SK-N-SH treated with all-trans-retinoic acid at 6 μM for 48 hours (cell line): ENCODE results near the gene FBH1.

Experiments
- ATAC-seq: fragments of 200-7000 bp; cut with Tn5 transposase; 3 replicates; pipeline ENCODE4 v1.9.1; 2020; ENCODE audit warnings: mild to moderate bottlenecking, moderate library complexity
- ARNTL ChIP-seq: fragments of 450-650 bp; formaldehyde crosslinking; IDR thresholded peaks from 2 replicates; pipeline ENCODE4 v1.5.0; 2020; ENCODE audit warnings: low read depth, mild to moderate bottlenecking, moderate library complexity, borderline replicate concordance
- BACH2 ChIP-seq: fragments of 250-450 bp; sonication (Bioruptor Pico); IDR thresholded peaks from 2 replicates; pipeline ENCODE4 v1.9.0; 2021; ENCODE audit warnings: mild to moderate bottlenecking, borderline replicate concordance
- CREB5 ChIP-seq: fragments of 250-450 bp; sonication (Bioruptor Pico); IDR thresholded peaks from 2 replicates; pipeline ENCODE4 v1.5.1; 2020; ENCODE audit warnings: low read depth, mild to moderate bottlenecking, moderate library complexity
- CSDC2 ChIP-seq: fragments of 250-450 bp; sonication (Bioruptor Pico); IDR thresholded peaks from 2 replicates; pipeline ENCODE4 v1.5.0; 2020; ENCODE audit warnings: mild to moderate bottlenecking, moderate library complexity
- ESRRG ChIP-seq: fragments of 250-450 bp; sonication (Bioruptor Pico); IDR thresholded peaks from 2 replicates; pipeline ENCODE4 v1.6.1; 2021; ENCODE audit warnings: mild to moderate bottlenecking
- GLIS3 ChIP-seq: fragments of 250-450 bp; sonication (Bioruptor Pico); IDR thresholded peaks from 2 replicates; pipeline ENCODE4 v1.5.0; 2020; ENCODE audit warnings: mild to moderate bottlenecking, moderate library complexity
- ISL1 ChIP-seq: fragments of 250-450 bp; sonication (Bioruptor Pico); IDR thresholded peaks from 2 replicates; pipeline ENCODE4 v2.1.2; 2022; ENCODE audit warnings: mild to moderate bottlenecking, moderate library complexity
- OSR1 ChIP-seq: fragments of 250-450 bp; sonication (Bioruptor Pico); IDR thresholded peaks from 2 replicates; pipeline ENCODE4 v1.8.0; 2022; ENCODE audit warnings: moderate library complexity, mild to moderate bottlenecking, inconsistent platforms
- PATZ1 ChIP-seq: fragments of 250-450 bp; sonication (Bioruptor Pico); IDR thresholded peaks from 2 replicates; pipeline ENCODE4 v1.8.0; 2020; ENCODE audit warnings: mild to moderate bottlenecking, moderate library complexity, borderline replicate concordance
- PPARA ChIP-seq: fragments of 250-450 bp; sonication (Bioruptor Pico); IDR thresholded peaks from 2 replicates; pipeline ENCODE4 v1.5.0; 2020; ENCODE audit warnings: mild to moderate bottlenecking, borderline replicate concordance
- RARB ChIP-seq: fragments of 250-450 bp; sonication (Bioruptor Pico); IDR thresholded peaks from 2 replicates; pipeline ENCODE4 v1.8.0; 2021; ENCODE audit warnings: mild to moderate bottlenecking, moderate library complexity
- SNAI2 ChIP-seq: fragments of 250-450 bp; sonication (Bioruptor Pico); IDR thresholded peaks from 2 replicates; pipeline ENCODE4 v1.5.0; 2020; ENCODE audit warnings: mild to moderate bottlenecking, moderate library complexity
- TCF4 ChIP-seq: fragments of 250-450 bp; sonication (Bioruptor Pico); IDR thresholded peaks from 2 replicates; pipeline ENCODE4 v1.8.0; 2021; ENCODE audit warnings: mild to moderate bottlenecking, moderate library complexity, borderline replicate concordance
- TOX ChIP-seq: fragments of 250-450 bp; sonication (Bioruptor Pico); IDR thresholded peaks from 2 replicates; pipeline ENCODE4 v1.8.0; 2021; ENCODE audit warnings: mild to moderate bottlenecking, moderate library complexity, borderline replicate concordance
- TSHZ2 ChIP-seq: fragments of 250-450 bp; sonication (Bioruptor Pico); IDR thresholded peaks from 2 replicates; pipeline ENCODE4 v1.5.0; 2020; ENCODE audit warnings: mild to moderate bottlenecking, moderate library complexity
- ZC3H10 ChIP-seq: fragments of 250-450 bp; sonication (Bioruptor Pico); IDR thresholded peaks from 2 replicates; pipeline ENCODE4 v1.5.1; 2021; ENCODE audit warnings: mild to moderate bottlenecking, moderate library complexity
- ZFP3 ChIP-seq: fragments of 250-450 bp; sonication (Bioruptor Pico); IDR thresholded peaks from 2 replicates; pipeline ENCODE4 v1.5.0; 2020; ENCODE audit warnings: mild to moderate bottlenecking, moderate library complexity
- ZFP30 ChIP-seq: fragments of 450-650 bp; formaldehyde crosslinking; IDR thresholded peaks from 2 replicates; pipeline ENCODE4 v1.5.0; 2022; ENCODE audit warnings: mild to moderate bottlenecking, moderate library complexity
- ZNF565 ChIP-seq: fragments of 450-650 bp; formaldehyde crosslinking; conservative IDR thresholded peaks from 2 replicates; pipeline ENCODE4 v1.5.0; 2020; ENCODE audit warnings: low read depth, mild to moderate bottlenecking, moderate library complexity
- ZNF70 ChIP-seq: fragments of 450-650 bp; formaldehyde crosslinking; IDR thresholded peaks from 2 replicates; pipeline ENCODE4 v1.5.0; 2020; ENCODE audit warnings: mild to moderate bottlenecking, moderate library complexity
- ZNF8 ChIP-seq: fragments of 450-650 bp; formaldehyde crosslinking; IDR thresholded peaks from 2 replicates; pipeline ENCODE4 v1.5.0; 2020; ENCODE audit warnings: mild to moderate bottlenecking, moderate library complexity
- TF ChIP-seq, protein P1 (sequence below): fragments of 250-450 bp; sonication (Bioruptor Pico); IDR thresholded peaks from 2 replicates; pipeline ENCODE4 v1.5.1; 2021; ENCODE audit warnings: mild to moderate bottlenecking, moderate library complexity

FBH1 gene

DNA sequence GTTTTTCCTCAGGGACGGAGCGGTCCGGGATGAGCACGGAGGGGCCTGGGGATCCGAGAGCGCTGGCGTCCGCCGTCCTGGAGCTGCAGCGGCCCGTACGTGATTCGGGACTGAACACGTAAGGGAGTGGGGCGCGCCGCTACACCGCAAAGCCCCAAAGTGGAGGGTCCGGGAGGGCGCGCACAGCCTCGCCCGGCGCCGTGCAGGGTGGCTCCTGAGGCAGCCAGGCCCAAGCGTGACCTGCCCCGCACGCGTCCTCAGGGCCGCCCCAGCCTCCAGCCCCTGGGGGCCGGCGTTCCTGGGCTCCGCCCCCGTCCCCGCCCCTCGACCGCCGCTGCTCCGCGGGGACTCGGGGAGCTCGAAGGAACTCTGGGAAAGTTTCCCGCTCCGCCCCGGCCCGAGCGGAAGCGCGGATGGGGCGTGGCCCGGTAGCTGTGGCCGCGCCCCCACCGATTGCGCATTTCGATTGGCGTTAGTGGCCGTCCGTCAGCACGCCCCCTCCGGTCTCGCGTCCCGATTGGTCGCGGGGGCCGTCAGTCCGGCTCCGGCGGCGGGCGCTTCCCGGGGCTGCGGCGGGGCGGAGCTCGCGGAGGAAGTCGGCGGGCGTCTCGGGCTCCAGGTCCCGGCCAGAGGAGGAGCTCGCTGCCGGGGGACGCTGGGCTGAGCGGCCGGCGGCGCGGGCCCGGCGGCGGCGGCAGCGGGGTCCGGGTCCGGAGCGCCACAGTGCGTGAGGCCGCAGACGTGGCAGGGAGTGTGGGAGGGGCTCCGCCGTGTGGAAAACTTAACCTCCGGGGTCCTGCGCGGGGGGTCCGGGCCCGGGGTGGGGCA lies at the start of gene FBH1, which contains the start of gene ANKRD16:
TSS of gene FBH1 (plus strand) at position 620 of the 828 bp plus-strand sequence. CDS start at position 723, 103 bp downstream.
TSS of gene ANKRD16 (minus strand) at position 270 of the 828 bp plus-strand sequence. CDS start 539 bp downstream, outside the sequence.
- TF ChIP-seq CSDC2 (no peak), GLIS3 (CRISPR knock-in tag) (no peak), TSHZ2 (CRISPR knock-in tag) (no peak), SNAI2 (no peak), PPARA (CRISPR knock-in tag) (no peak), ISL1 (CRISPR knock-in tag) (no peak), OSR1 (CRISPR knock-in tag) (no peak), ZNF8 (no peak), TOX (no peak), TCF4 (CRISPR knock-in tag) (no peak), ARNTL (no peak), PATZ1 (no peak), ZFP30 (CRISPR knock-in tag) (no peak), CREB5 (CRISPR knock-in tag) (no peak), BACH2 (CRISPR knock-in tag) (no peak), ZNF70 (CRISPR knock-in tag) (no peak), RARB (no peak), ESRRG (no peak)
- TF ChIP-seq, protein P1, sequence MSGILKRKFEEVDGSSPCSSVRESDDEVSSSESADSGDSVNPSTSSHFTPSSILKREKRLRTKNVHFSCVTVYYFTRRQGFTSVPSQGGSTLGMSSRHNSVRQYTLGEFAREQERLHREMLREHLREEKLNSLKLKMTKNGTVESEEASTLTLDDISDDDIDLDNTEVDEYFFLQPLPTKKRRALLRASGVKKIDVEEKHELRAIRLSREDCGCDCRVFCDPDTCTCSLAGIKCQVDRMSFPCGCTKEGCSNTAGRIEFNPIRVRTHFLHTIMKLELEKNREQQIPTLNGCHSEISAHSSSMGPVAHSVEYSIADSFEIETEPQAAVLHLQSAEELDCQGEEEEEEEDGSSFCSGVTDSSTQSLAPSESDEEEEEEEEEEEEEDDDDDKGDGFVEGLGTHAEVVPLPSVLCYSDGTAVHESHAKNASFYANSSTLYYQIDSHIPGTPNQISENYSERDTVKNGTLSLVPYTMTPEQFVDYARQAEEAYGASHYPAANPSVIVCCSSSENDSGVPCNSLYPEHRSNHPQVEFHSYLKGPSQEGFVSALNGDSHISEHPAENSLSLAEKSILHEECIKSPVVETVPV: no peak
- ATAC-seq: peak; percentile 95

- ATAC-seq: no peak
- TF ChIP-seq PATZ1 (no peak), BACH2 (CRISPR knock-in tag) (no peak), ZFP3 (CRISPR knock-in tag) (no peak), ARNTL (no peak), ZC3H10 (CRISPR knock-in tag) (no peak), CREB5 (CRISPR knock-in tag) (no peak), ZNF565 (CRISPR knock-in tag) (no peak), TOX (no peak)
Observed at GRCh38 chr10:5840314-5841307, 49.4 kb upstream of the FBH1 start.
